CD14-positive monocyte (primary cell): ENCODE results near the gene WWOX. TPM values are rescaled to one million over a fixed set of nuclear protein-coding genes. Genes with fewer than 3 reads are reported as not detected.
A peak's percentile ranks its signal among the peaks of the same experiment; 100 is the strongest.

ENCODE experiments used
- DNase-seq, 3 donors: peaks; one replicate each; pipeline ENCODE4 v3.0.0-alpha.2; 2011 to 2022
- H2AFZ ChIP-seq: 2 replicates; pipeline ENCODE4 v1.6.0; 2012; ENCODE audit warnings: mild to moderate bottlenecking, low read depth, low read length, inconsistent platforms; ENCODE audit not compliant: insufficient read depth, poor library complexity, severe bottlenecking
- H3K27ac ChIP-seq, 2 donors: 1 replicate in 1 of 2; 2 replicates in 1 of 2; pipeline ENCODE4 v1.5.1; 2012 to 2013; ENCODE audit warnings: low read length in 2 of 2, control low read depth in 1 of 2, inconsistent platforms in 1 of 2, low read depth in 1 of 2, mild to moderate bottlenecking in 1 of 2
- H3K27me3 ChIP-seq, 2 donors: one replicate each; pipeline versions ENCODE4 v1.6.0 to v1.6.1; 2011 to 2013; ENCODE audit warnings: low read length in 2 of 2; ENCODE audit not compliant: control insufficient read depth in 2 of 2, insufficient read depth in 2 of 2
- H3K36me3 ChIP-seq, 2 donors: replicated peaks in 1 of 2; 1 replicate in 1 of 2; 2 replicates in 1 of 2; pipeline versions ENCODE4 v1.5.1 to v1.6.1; 2012 to 2013; ENCODE audit warnings: low read length in 2 of 2, control low read depth in 1 of 2, inconsistent platforms in 1 of 2, mild to moderate bottlenecking in 1 of 2; ENCODE audit not compliant: insufficient read depth in 2 of 2, control insufficient read depth in 1 of 2
- H3K4me1 ChIP-seq, 2 donors: 1 replicate in 1 of 2; 2 replicates in 1 of 2; pipeline versions ENCODE4 v1.5.1 to v1.6.1; 2012 to 2013; ENCODE audit warnings: low read length in 2 of 2, control low read depth in 1 of 2, inconsistent platforms in 1 of 2, mild to moderate bottlenecking in 1 of 2, moderate library complexity in 1 of 2; ENCODE audit not compliant: insufficient read depth in 2 of 2, control insufficient read depth in 1 of 2
- H3K4me2 ChIP-seq: replicated peaks from 2 replicates; pipeline ENCODE3; 2012; ENCODE audit warnings: low read length, moderate library complexity, mild to moderate bottlenecking; ENCODE audit not compliant: poor library complexity, severe bottlenecking; ENCODE audit errors: extremely low read depth
- H3K4me3 ChIP-seq, 3 experiments: fragments of 200-600 bp in 1 of 3; sonication (generic) in 1 of 3; replicated peaks in 1 of 3; 1 replicate in 2 of 3; 2 replicates in 1 of 3; pipeline ENCODE4 v1.5.1; 2011 to 2013; ENCODE audit warnings: low read length in 3 of 3, mild to moderate bottlenecking in 3 of 3, control low read depth in 2 of 3, low read depth in 2 of 3, inconsistent platforms in 1 of 3, moderate library complexity in 1 of 3
- H3K79me2 ChIP-seq: 2 replicates; pipeline ENCODE4 v1.6.0; 2012; ENCODE audit warnings: mild to moderate bottlenecking, control low read depth, inconsistent platforms, low read length, moderate library complexity; ENCODE audit not compliant: insufficient read depth
- H3K9ac ChIP-seq: 2 replicates; pipeline ENCODE4 v1.6.0; 2017; ENCODE audit warnings: low read length, mild to moderate bottlenecking; ENCODE audit not compliant: insufficient read depth, poor library complexity, severe bottlenecking
- H3K9me3 ChIP-seq, 2 donors: replicated peaks in 1 of 2; 1 replicate in 1 of 2; 2 replicates in 1 of 2; pipeline versions ENCODE4 v1.5.1 to v1.6.1; 2012 to 2013; ENCODE audit warnings: low read length in 2 of 2, control low read depth in 1 of 2; ENCODE audit not compliant: control insufficient read depth in 1 of 2, insufficient read depth in 1 of 2
- H4K20me1 ChIP-seq: 2 replicates; pipeline ENCODE4 v1.6.0; 2012; ENCODE audit warnings: mild to moderate bottlenecking, low read length, control low read depth, moderate library complexity; ENCODE audit not compliant: insufficient read depth
- H3K27ac Mint-ChIP-seq, 7 donors: one replicate each; pipeline ENCODE4 v1.8.0; 2020; ENCODE audit warnings: mild to moderate bottlenecking in 7 of 7, mixed read lengths in 7 of 7, moderate library complexity in 6 of 7, inconsistent platforms in 2 of 7
- H3K27me3 Mint-ChIP-seq, 3 donors: one replicate each; pipeline ENCODE4 v1.8.0; 2021 to 2022; ENCODE audit warnings: low read depth in 3 of 3, mild to moderate bottlenecking in 3 of 3, mixed read lengths in 3 of 3, moderate library complexity in 3 of 3, inconsistent platforms in 1 of 3
- H3K36me3 Mint-ChIP-seq, 2 donors: one replicate each; pipeline ENCODE4 v1.8.0; 2020; ENCODE audit warnings: mixed read lengths in 2 of 2, inconsistent platforms in 1 of 2, mild to moderate bottlenecking in 1 of 2
- H3K4me1 Mint-ChIP-seq: one replicate; pipeline ENCODE4 v1.8.0; 2020; ENCODE audit warnings: mild to moderate bottlenecking, mixed read lengths
- H3K4me3 Mint-ChIP-seq, 2 donors: one replicate each; pipeline ENCODE4 v1.8.0; 2020; ENCODE audit warnings: mild to moderate bottlenecking in 2 of 2, mixed read lengths in 2 of 2, moderate library complexity in 1 of 2
- H3K9me3 Mint-ChIP-seq, 7 donors: one replicate each; pipeline ENCODE4 v1.8.0; 2020 to 2022; ENCODE audit warnings: mixed read lengths in 7 of 7, mild to moderate bottlenecking in 6 of 7, moderate library complexity in 6 of 7, inconsistent platforms in 2 of 7
- WGBS: methylation state at CpG from one replicate; pipeline ENCODE4 v1.1.5; 2013; ENCODE audit warnings: missing lambda C conversion rate; ENCODE audit not compliant: insufficient coverage; 5-methylcytosine and 5-hydroxymethylcytosine counted together
- intact Hi-C, 2 donors: fragments of 100-400 bp; cut with micrococcal nuclease; formaldehyde crosslinking; loops; one replicate each; pipeline versions ENCODE4 v1.15.0 to v1.15.1; 2023
- polyA plus RNA-seq, 3 donors: library from polyadenylated mRNA; depleted of rRNA in 1 of 3; unstranded in 2 of 3; stranded (reverse) in 1 of 3; fragments of 300-500 nt in 2 of 3; fragments of >200 nt in 1 of 3; fragmentation: Illumina TruSeq in 2 of 3; gene quantifications; 1 replicate in 2 of 3; 2 replicates in 1 of 3; pipeline ENCODE4 v1.2.3, GENCODE V29; 2012 to 2021
- TF ChIP-seq, protein P1 (sequence below): fragments of 200-600 bp; IDR thresholded peaks from one replicate; pipeline ENCODE4 v1.8.0; 2022; ENCODE audit warnings: antibody characterized with exemption, mild to moderate bottlenecking

Gene WWOX
- polyA plus RNA-seq, 3 donors, result 4.0 to 7.0 (median 6.3) TPM

DNA sequence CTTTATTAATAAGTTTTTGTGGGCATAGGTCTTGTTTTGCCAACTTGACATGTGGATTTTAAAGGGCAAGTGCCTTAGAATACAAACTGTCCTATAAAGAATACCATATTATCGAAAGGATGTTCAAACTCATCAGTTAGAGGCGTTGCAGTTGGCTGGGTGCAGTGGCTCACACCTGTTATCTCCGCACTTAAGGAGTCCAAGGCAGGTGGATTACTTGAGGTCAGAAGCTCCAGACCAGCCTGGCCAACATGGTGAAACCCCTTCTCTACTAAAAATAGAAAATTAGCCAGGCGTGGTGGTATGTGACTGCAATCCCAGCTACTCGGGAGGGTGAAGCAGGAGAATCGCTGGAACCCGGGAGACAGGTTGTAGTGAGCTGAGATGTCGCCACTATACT is 472.0 kb downstream of the WWOX start:
- Histone ChIP-seq H3K36me3 (no peaks in the 10 kb centered on the region), H4K20me1 (no peaks in the 10 kb centered on the region), H3K79me2 (no peaks in the 10 kb centered on the region), H3K9me3 (no peaks in the 10 kb centered on the region), H3K4me3 (no peak overlapping the region), H2AFZ (no peak overlapping the region), H3K9ac (no peak overlapping the region), H3K4me2 (no peak overlapping the region), H3K27ac (no peak overlapping the region), H3K27me3 (no peaks in the 10 kb centered on the region), H3K4me1 (peaks cover 10 to 25% of the 10 kb centered on the region in 2 donors)
- TF ChIP-seq, protein P1, sequence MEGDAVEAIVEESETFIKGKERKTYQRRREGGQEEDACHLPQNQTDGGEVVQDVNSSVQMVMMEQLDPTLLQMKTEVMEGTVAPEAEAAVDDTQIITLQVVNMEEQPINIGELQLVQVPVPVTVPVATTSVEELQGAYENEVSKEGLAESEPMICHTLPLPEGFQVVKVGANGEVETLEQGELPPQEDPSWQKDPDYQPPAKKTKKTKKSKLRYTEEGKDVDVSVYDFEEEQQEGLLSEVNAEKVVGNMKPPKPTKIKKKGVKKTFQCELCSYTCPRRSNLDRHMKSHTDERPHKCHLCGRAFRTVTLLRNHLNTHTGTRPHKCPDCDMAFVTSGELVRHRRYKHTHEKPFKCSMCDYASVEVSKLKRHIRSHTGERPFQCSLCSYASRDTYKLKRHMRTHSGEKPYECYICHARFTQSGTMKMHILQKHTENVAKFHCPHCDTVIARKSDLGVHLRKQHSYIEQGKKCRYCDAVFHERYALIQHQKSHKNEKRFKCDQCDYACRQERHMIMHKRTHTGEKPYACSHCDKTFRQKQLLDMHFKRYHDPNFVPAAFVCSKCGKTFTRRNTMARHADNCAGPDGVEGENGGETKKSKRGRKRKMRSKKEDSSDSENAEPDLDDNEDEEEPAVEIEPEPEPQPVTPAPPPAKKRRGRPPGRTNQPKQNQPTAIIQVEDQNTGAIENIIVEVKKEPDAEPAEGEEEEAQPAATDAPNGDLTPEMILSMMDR, result no peak
- intact Hi-C loops, result no loop called here
- Mint-ChIP-seq H3K4me3 (no peak overlapping the region), H3K9me3 (peaks cover 0 to 5% (median 1%) of the 10 kb centered on the region in 7 donors), H3K27me3 (peaks cover 0 to 2% (median 0%) of the 10 kb centered on the region in 3 donors), H3K36me3 (no peaks in the 10 kb centered on the region), H3K4me1 (peaks cover 22% of the 10 kb centered on the region), H3K27ac (no peak overlapping the region)
- no peak for DNase-seq
- WGBS, result 100% methylated on average over 3 of the region's 8 CpGs

DNA sequence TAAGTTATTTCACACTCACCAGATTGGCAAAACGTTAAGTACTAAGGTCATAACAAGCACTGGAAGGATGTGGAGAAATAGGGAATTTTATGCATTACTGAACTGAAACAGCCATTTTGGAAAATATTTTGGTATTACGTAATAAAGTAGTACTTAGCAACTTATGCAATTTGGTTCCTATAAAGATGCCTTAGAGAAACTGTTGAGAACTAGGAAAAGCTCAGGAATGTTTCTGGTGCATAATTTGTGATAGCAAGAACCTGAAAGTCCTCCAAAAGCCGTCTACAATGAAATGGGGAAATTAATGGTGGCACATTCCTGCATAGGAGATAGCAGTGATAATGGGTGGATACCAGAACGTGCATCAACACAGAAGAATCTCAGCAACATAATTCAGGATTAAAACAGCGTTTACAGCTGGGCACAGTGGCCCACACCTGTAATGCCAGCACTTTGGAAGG is 472.5 kb downstream of the WWOX start:
- WGBS, result 71% methylated on average over 1 of the region's 5 CpGs
- H3K27ac Mint-ChIP-seq, result no peak overlapping the region

More for the DNA sequence above, 472.5 kb downstream of the WWOX start:
- no peaks in the 10 kb centered on the region for H3K27me3 ChIP-seq
- no peaks in the 10 kb centered on the region for H3K9me3 ChIP-seq
- no peaks in the 10 kb centered on the region for H3K36me3 ChIP-seq
- TF ChIP-seq, protein P1, result no peak
- H3K27me3 Mint-ChIP-seq, result peaks cover 0 to 2% (median 0%) of the 10 kb centered on the region in 3 donors
- H3K4me1 Mint-ChIP-seq, result peaks cover 17% of the 10 kb centered on the region
- H4K20me1 ChIP-seq, result no peaks in the 10 kb centered on the region
- H3K4me3 ChIP-seq, result no peak overlapping the region
- peak in 1 of 3 donors; percentile 21 for DNase-seq
- no peak overlapping the region for H3K4me2 ChIP-seq
- no peaks in the 10 kb centered on the region for H3K36me3 Mint-ChIP-seq
- no peaks in the 10 kb centered on the region for H3K79me2 ChIP-seq
- H3K9ac ChIP-seq, result no peak overlapping the region
- H3K9me3 Mint-ChIP-seq, result peaks cover 0 to 5% (median 1%) of the 10 kb centered on the region in 7 donors
- H3K4me3 Mint-ChIP-seq, result no peak overlapping the region
- H2AFZ ChIP-seq, result no peak overlapping the region
- intact Hi-C loops, result no loop called here
- H3K27ac ChIP-seq, result no peak overlapping the region
- peaks cover 5 to 20% of the 10 kb centered on the region in 2 donors for H3K4me1 ChIP-seq
